HG02981 (cell line): ENCODE measurements around the gene PKD2L1.
A peak's percentile ranks its signal among the peaks of the same experiment; 100 is the strongest.
"Not testable (repeated sequence)": the region's sequence is repeated elsewhere in the genome, so short reads cannot be mapped to it uniquely, and the experiment has no call there.

ENCODE experiments used
- ATAC-seq: cut with Tn5 transposase; IDR thresholded peaks from one replicate; pipeline ENCODE4 v1.9.1; 2021; ENCODE audit warnings: mild to moderate bottlenecking, moderate library complexity; ENCODE audit not compliant: unreplicated experiment

PKD2L1 gene

DNA sequence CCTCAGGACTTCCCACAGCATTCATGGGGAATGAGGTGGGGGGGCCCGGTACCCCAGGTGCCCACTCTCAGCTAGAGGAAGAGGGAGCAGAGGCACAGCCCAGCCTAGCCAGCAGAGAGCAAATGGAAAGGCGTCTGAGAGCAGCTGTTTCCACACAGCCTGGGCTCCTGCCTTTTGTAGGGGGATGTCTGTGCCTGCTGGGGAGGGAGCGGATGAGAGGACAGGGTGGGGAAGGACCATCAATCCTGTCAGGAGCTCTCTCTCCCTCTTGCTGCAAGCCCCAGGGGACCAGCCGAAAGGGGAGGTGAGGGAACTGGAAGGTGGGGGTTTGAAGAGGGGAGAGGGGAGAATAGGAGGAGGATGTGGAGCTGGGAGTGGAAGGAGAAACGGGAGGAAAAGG, at the start of gene PKD2L1:
Gene PKD2L1 (minus strand): TSS at position 150 of the 400 bp plus-strand sequence. CDS start 125 bp downstream, at position 25.
- no peak for ATAC-seq

- ATAC-seq: no peak
These were observed 47.8 kb upstream of the PKD2L1 start for GRCh38 chr10:100377830-100378229.

GRCh38 chr10:100376656-100377055, 46.6 kb upstream of the PKD2L1 start:
- not testable (repeated sequence) for ATAC-seq

DNA sequence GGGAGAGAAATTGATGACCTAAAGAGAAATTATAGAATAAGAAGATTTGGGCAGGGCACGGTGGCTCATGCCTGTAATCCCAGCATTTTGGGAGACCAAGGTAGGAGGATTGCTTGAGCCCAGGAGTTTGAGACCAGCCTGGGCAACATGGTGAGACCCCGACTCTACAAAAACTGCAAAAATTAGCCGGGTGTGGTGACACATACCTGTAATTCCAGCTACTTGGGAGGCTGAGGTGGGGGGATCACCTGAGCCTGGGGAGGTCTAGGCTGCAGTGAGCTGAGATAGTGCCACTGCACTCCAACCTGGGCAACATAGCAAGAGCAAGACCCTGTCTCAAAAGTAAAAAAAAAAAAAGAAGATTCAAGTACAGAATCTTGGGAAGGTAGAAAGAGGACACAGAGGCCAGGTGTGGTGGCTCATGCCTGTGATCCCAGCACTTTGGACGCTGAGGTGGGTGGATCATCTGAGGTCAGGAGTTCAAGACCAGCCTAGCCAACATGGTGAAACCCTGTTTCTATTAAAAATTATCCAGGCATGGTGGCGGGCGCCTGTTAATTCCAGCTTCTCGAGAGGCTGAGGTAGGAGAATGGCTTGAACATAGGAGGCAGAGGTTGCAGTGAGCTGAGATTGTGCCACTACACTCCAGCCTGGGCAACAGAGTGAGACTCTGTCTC, 44.8 kb upstream of the PKD2L1 start:
- not testable (repeated sequence) for ATAC-seq

DNA sequence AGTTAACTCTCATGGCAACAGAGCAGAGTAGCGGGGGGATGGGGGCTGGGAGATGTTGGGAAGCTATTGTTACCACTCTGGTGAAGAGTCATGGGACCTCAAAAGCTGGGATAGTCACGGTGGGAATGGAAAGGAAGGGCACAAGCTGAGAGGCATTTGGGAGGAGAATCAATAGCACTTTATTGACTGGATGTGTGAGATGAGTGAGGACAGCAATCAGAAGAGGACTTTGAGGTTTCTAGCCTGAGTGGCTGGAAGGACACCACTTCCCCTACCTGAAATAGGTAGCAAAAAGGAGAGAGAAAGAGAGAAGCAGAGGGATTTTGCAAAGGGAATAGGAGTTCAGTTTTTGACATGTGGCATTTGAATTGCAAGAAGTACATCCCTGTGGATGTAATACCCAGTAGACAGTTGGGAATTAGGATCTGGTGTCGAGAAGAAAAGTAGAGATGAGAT, 44.2 kb upstream of the PKD2L1 start:
- ATAC-seq: no peak

GRCh38 chr10:100373298-100374199, 43.5 kb upstream of the PKD2L1 start:
- ATAC-seq: peak; percentile 95

- ATAC-seq: no peak
These were observed 42.6 kb upstream of the PKD2L1 start for GRCh38 chr10:100372415-100373297.

DNA sequence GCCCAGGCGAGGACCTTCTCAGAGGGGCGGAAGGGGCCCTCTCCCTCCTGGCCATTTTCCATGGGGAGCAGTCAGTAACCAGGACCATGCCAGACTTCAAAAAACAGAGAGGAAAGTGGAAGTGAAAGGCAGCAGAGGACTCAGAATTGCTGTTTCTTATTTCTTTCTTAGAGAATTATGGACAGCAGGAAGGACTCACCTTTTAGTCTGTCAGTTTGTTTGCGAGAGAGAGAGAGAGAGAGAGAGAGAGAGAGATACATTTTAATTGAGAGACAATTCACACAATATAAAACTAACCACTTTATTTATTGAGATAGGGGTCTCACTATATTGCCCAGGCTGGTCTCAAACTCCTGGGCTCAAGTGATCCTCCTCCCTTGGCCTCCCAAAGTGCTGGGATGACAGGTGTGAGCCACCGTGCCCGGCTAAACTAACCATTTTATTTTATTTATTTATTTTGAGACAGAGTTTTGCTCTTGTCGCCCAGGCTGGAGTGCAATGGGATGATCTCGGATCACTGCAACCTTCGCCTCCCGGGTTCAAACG, 41.5 kb upstream of the PKD2L1 start:
- no peak for ATAC-seq

DNA sequence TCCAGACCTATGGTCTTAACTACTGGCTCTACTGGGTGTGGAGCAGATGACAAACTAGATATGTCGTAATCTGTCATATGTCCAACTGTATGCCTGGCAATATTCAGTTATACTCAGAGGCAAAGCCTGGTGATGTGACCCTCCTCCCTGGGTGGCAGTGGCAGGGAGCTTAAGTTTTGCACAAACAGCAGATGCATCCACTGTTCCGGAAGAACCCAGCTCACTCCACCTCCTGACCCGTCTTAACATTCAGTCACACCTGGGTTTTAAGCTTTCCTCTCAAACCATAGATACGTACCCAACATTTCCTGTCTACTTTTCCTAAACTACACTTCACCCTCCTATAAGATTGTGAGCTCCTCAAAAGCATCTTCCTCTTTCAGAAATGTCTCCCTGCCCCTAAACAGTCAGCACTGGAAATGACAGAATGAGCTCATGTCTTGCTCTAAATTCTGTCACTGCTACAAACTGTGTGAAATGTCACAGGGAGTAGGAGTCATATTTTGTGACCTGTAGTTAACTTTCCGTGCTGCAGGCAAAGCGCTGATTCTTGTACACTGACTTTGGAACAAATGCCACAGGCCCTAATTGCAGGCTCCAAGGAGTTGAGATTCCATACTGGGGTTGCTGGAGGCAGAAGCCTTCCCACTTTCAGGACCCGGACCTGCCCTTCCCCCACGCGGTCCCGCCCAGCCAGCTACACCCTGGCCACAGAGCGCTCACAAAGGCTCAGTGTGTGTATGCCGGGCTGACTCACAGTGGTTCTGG, 40.9 kb upstream of the PKD2L1 start:
- ATAC-seq: no peak

DNA sequence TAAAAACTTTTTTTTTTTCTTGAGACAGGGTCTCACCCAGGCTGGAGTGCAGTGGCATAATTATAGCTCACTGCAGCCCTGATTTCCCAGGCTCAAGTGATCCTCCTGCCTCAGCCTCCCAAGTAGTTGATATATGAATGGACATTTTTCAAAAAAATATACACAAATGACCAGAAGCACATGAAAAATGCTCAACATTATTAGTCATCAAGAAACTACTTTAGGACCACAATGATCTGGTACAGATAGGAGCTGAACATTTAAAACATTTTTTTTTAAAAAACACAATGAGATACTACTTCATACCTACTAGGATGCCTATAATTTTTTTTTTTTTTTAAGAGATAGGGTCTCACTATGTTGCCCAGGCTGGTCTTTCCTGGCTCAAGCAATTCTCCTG, 38.7 kb upstream of the PKD2L1 start:
- ATAC-seq: no peak

GRCh38 chr10:100364735-100365391, 34.8 kb upstream of the PKD2L1 start:
- no peak for ATAC-seq

DNA sequence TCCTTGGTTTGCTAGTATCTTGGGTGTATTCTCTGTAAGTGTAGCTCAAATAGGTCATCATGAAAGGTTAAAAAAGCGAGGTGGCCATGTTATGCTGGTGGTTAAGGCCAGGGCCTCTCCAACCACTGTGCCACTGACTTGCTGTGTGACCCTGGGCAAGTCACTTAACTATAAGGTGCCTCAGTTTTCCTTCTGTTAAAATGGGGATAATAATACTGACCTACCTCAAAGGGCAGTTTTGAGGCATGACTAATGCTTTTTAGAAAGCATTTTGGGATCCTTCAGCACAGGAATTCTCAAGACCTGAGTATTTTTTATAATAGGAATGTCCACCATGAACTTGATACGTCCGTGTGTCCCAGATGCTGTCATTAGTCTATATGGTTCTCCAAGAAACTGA, 34.1 kb upstream of the PKD2L1 start:
- no peak for ATAC-seq

- no peak for ATAC-seq
These were observed 32.8 kb upstream of the PKD2L1 start for GRCh38 chr10:100362570-100363496.

- ATAC-seq: no peak
These were observed 30.2 kb upstream of the PKD2L1 start for GRCh38 chr10:100360234-100360633.

DNA sequence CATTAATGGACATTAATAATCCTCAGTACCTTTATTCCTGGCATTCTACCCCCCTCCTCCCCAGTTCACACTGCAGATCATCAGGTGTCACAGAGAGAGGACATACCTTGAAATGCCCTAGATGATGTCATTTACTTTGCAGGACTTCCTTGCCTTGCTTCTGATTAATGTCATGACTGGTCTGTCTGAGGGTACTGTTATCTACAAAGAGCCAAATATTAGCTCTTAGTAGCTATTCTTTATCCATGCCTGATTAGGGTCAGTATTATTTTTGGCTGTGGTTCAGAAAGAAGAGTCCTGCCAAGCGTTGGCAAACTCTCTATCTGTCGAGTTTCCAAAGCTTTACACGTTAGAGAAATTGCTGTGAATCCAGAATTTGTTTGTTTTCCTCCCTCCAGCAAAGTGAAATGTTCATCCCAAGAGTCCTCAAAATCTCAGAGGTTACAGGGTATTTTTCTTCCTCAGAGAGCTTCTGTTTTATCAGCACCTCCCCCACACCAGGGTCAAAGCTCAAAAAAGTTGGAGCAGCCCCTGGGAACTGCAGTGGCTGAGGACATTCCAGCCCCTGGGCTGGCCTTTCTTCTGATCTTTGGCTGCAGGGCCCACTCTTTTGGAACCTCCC, 29.6 kb upstream of the PKD2L1 start:
- no peak for ATAC-seq

DNA sequence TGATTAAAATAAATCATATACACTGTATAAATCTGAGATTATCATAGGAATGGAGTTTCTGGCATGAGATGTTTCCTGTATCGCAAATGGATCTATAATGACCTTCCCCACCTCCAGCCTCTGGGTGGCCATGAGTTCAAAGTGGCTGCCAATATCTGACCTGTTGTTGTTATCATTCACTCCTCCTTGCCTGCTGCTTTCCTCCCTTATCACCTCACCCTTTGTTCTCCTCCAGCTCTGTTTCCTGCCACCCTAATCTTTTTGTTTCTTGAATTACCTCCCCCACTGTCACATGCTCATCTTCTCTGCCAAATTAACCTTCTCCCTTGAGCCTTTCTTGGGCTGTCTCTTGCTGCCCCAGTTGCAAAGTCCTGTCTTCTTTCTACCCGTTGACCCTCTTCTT, 29.0 kb upstream of the PKD2L1 start:
- no peak for ATAC-seq

GRCh38 chr10:100357059-100357858, 27.2 kb upstream of the PKD2L1 start:
- no peak for ATAC-seq
